Stimulated activated CD4-positive, alpha-beta T cell treated with anti-CD3 and anti-CD28 coated beads, Interleukin-4, amount 100 ng/mL, for 1 hour (primary cell): Measurements from ENCODE around the gene USP17L11.
"Not testable (repeated sequence)": the region's sequence is repeated elsewhere in the genome, so short reads cannot be mapped to it uniquely, and the experiment has no call there.

Experiments
- DNase-seq: peaks from one replicate; pipeline ENCODE4 v3.0.0-alpha.2; 2020

USP17L11 gene, protein sequence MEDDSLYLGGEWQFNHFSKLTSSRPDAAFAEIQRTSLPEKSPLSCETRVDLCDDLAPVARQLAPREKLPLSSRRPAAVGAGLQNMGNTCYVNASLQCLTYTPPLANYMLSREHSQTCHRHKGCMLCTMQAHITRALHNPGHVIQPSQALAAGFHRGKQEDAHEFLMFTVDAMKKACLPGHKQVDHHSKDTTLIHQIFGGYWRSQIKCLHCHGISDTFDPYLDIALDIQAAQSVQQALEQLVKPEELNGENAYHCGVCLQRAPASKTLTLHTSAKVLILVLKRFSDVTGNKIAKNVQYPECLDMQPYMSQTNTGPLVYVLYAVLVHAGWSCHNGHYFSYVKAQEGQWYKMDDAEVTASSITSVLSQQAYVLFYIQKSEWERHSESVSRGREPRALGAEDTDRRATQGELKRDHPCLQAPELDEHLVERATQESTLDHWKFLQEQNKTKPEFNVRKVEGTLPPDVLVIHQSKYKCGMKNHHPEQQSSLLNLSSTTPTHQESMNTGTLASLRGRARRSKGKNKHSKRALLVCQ

DNA sequence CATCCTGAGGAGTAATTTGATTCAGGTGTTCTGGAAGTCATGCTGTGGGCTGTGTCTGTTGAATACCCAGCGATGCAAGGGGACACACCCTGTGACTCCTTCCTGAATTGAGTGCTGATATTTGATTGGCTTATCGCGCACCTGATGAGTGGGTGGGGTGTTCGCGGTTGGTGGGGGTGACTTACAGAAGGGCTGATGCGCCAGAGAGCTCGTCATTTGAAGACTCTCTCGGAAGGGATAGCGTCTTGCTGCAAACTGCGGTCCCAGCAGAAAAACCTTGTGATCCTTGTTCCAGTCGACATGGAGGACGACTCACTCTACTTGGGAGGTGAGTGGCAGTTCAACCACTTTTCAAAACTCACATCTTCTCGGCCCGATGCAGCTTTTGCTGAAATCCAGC, at the start of gene USP17L11:
Gene USP17L11, plus strand, starts transcription at position 301 of the 400 bp plus-strand sequence. Its CDS starts 0 bp downstream, at position 301.
- not testable (repeated sequence) for DNase-seq

DNA sequence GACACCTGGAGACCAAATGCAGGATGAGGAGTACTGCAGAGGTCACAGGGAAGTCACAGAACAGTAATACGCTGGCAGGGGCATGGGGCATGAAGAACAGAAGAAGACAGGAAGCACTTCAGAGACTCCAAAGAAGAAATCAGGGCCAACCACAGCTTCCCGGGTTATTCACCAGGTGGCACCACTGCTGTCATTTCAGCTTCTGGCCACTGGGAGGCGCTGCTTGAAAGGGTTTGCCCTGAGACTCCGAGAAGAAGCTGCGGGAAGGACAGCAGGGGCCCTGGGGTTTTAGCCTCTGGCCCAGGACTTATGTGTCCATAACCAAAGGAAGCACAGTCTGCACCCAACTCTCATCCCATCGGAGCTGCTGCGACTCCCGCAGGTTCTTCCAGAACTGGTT, 49.2 kb upstream of the USP17L11 start:
- not testable (repeated sequence) for DNase-seq

DNA sequence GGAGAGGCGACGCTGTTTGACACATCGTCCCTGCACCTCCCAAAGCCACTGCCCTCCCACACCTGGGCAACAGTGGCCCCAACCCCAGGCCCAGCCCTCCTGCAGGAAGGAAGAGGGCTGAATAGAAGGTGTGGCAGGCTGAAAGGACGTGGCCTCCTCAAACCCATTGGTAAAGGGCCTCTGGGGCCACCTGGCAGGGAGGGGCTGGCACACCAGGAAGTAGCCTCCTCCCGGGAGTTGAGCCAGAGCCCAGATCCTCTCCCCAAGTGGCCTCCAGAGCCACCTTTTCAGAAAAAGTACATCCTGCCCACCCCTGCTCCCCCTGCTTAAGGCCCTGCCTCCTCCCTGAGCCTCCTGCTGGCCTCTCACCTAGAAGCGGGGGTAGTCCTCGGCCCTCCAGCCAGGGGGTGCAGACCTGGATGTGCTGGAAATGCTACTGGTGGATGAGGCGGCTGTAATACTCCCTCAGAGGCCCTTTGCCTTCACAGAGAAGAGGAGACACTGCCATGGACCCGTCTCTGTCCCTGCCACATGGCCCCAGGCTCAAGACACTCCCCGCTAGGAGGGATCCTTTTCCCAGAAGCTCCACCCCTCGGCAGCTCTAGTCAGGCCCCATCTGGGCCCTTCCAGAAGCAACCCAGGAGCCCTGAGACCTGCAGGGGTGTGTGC, 45.3 kb upstream of the USP17L11 start, which contains the start of gene FAM90A26:
Gene FAM90A26, plus strand, starts transcription at position 619 of the 669 bp plus-strand sequence. CDS start 2,764 bp downstream, outside the sequence.
- DNase-seq: not testable (repeated sequence)

DNA sequence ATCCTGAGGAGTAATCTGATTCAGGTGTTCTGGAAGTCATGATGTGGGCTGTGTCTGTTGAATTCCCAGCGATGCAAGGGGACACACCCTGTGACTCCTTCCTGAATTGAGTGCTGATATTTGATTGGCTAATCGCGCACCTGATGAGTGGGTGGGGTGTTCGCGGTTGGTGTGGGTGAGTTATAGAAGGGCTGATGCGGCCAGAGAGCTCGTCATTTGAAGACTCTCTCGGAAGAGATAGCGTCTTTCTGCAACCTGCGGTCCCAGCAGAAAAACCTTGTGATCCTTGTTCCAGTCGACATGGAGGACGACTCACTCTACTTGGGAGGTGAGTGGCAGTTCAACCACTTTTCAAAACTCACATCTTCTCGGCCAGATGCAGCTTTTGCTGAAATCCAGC, 4.8 kb upstream of the USP17L11 start, which contains the start of gene USP17L10:
Gene USP17L10, plus strand, starts transcription at position 301 of the 400 bp plus-strand sequence. Its CDS starts 0 bp downstream, at position 301.
- DNase-seq: not testable (repeated sequence)

DNA sequence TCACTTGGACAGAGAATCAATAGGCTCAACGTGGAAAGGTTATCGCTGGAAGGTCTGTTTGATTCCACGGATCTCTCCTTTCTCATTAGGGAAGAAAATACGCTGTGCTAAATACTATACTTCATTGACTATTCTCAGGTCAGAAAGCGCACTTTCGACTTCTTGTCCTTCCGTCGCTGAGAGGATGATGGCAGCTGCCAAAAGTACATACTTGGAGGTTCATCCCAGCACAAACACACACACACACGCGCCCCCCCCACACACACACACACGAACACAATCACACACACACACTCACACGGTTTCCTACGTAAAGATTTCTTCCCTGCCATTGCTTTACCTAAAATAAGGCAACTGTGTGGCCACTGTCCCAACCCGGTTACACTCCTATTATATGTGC, 504 bp upstream of the USP17L11 start:
- DNase-seq: not testable (repeated sequence)

DNA sequence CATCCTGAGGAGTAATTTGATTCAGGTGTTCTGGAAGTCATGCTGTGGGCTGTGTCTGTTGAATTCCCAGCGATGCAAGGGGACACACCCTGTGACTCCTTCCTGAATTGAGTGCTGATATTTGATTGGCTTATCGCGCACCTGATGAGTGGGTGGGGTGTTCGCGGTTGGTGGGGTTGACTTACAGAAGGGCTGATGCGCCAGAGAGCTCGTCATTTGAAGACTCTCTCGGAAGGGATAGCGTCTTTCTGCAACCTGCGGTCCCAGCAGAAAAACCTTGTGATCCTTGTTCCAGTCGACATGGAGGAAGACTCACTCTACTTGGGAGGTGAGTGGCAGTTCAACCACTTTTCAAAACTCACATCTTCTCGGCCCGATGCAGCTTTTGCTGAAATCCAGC, 4.6 kb downstream of the USP17L11 start, which contains the start of gene USP17L12:
Gene USP17L12, plus strand, starts transcription at position 301 of the 400 bp plus-strand sequence. Its CDS starts 0 bp downstream, at position 301.
- not testable (repeated sequence) for DNase-seq

DNA sequence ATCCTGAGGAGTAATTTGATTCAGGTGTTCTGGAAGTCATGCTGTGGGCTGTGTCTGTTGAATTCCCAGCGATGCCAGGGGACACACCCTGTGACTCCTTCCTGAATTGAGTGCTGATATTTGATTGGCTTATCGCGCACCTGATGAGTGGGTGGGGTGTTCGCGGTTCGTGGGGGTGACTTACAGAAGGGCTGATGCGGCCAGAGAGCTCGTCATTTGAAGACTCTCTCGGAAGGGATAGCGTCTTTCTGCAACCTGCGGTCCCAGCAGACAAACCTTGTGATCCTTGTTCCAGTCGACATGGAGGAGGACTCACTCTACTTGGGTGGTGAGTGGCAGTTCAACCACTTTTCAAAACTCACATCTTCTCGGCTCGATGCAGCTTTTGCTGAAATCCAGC, 9.4 kb downstream of the USP17L11 start, which contains the start of gene USP17L13:
Gene USP17L13, plus strand, starts transcription at position 301 of the 400 bp plus-strand sequence. Its CDS starts 0 bp downstream, at position 301.
- not testable (repeated sequence) for DNase-seq

DNA sequence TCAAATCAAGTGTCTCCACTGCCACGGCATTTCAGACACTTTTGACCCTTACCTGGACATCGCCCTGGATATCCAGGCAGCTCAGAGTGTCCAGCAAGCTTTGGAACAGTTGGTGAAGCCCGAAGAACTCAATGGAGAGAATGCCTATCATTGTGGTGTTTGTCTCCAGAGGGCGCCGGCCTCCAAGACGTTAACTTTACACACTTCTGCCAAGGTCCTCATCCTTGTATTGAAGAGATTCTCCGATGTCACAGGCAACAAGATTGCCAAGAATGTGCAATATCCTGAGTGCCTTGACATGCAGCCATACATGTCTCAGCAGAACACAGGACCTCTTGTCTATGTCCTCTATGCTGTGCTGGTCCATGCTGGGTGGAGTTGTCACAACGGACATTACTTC, 15.0 kb downstream of the USP17L11 start:
- not testable (repeated sequence) for DNase-seq

DNA sequence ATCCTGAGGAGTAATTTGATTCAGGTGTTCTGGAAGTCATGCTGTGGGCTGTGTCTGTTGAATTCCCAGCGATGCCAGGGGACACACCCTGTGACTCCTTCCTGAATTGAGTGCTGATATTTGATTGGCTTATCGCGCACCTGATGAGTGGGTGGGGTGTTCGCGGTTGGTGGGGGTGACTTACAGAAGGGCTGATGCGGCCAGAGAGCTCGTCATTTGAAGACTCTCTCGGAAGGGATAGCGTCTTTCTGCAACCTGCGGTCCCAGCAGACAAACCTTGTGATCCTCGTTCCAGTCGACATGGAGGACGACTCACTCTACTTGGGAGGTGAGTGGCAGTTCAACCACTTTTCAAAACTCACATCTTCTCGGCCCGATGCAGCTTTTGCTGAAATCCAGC, 18.9 kb downstream of the USP17L11 start, which contains the start of gene USP17L15:
Gene USP17L15, plus strand, starts transcription at position 301 of the 400 bp plus-strand sequence. Its CDS starts 0 bp downstream, at position 301.
- DNase-seq: not testable (repeated sequence)

DNA sequence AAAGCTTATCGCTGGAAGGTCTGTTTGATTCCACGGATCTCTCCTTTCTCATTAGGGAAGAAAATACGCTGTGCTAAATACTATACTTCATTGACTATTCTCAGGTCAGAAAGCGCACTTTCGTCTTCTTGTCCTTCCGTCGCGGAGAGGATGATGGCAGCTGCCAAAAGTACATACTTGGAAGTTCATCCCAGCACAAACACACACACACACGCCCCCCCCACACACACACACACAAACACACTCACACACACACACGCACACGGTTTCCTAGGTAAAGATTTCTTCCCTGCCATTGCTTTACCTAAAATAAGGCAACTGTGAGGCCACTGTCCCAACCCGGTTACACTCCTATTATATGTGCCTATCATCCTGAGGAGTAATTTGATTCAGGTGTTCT, 23.3 kb downstream of the USP17L11 start:
- DNase-seq: not testable (repeated sequence)

DNA sequence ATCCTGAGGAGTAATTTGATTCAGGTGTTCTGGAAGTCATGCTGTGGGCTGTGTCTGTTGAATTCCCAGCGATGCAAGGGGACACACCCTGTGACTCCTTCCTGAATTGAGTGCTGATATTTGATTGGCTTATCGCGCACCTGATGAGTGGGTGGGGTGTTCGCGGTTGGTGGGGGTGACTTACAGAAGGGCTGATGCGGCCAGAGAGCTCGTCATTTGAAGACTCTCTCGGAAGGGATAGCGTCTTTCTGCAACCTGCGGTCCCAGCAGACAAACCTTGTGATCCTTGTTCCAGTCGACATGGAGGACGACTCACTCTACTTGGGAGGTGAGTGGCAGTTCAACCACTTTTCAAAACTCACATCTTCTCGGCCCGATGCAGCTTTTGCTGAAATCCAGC, 28.4 kb downstream of the USP17L11 start, which contains the start of gene USP17L17:
Gene USP17L17, plus strand, starts transcription at position 301 of the 400 bp plus-strand sequence. Its CDS starts 0 bp downstream, at position 301.
- DNase-seq: not testable (repeated sequence)

DNA sequence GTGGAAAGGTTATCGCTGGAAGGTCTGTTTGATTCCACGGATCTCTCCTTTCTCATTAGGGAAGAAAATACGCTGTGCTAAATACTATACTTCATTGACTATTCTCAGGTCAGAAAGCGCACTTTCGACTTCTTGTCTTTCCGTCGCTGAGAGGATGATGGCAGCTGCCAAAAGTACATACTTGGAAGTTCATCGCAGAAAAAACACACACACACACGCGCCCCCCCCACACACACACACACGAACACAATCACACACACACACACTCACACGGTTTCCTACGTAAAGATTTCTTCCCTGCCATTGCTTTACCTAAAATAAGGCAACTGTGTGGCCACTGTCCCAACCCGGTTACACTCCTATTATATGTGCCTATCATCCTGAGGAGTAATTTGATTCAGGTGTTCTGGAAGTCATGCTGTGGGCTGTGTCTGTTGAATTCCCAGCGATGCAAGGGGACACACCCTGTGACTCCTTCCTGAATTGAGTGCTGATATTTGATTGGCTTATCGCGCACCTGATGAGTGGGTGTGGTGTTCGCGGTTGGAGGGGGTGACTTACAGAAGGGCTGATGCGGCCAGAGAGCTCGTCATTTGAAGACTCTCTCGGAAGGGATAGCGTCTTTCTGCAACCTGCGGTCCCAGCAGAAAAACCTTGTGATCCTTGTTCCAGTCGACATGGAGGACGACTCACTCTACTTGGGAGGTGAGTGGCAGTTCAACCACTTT, 32.9 kb downstream of the USP17L11 start, which contains the start of gene USP17L18:
Gene USP17L18, plus strand, starts transcription at position 678 of the 728 bp plus-strand sequence. Its CDS starts 0 bp downstream, at position 678.
- peak; percentile 1 for DNase-seq

DNA sequence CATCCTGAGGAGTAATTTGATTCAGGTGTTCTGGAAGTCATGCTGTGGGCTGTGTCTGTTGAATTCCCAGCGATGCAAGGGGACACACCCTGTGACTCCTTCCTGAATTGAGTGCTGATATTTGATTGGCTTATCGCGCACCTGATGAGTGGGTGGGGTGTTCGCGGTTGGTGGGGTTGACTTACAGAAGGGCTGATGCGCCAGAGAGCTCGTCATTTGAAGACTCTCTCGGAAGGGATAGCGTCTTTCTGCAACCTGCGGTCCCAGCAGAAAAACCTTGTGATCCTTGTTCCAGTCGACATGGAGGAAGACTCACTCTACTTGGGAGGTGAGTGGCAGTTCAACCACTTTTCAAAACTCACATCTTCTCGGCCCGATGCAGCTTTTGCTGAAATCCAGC, 37.9 kb downstream of the USP17L11 start, which contains the start of gene USP17L19:
Gene USP17L19, plus strand, starts transcription at position 301 of the 400 bp plus-strand sequence. Its CDS starts 0 bp downstream, at position 301.
- DNase-seq: not testable (repeated sequence)

DNA sequence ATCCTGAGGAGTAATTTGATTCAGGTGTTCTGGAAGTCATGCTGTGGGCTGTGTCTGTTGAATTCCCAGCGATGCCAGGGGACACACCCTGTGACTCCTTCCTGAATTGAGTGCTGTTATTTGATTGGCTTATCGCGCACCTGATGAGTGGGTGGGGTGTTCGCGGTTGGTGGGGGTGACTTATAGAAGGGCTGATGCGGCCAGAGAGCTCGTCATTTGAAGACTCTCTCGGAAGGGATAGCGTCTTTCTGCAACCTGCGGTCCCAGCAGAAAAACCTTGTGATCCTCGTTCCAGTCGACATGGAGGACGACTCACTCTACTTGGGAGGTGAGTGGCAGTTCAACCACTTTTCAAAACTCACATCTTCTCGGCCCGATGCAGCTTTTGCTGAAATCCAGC, 42.6 kb downstream of the USP17L11 start, which contains the start of gene USP17L20:
Gene USP17L20, plus strand, starts transcription at position 301 of the 400 bp plus-strand sequence. Its CDS starts 0 bp downstream, at position 301.
- DNase-seq: not testable (repeated sequence)

DNA sequence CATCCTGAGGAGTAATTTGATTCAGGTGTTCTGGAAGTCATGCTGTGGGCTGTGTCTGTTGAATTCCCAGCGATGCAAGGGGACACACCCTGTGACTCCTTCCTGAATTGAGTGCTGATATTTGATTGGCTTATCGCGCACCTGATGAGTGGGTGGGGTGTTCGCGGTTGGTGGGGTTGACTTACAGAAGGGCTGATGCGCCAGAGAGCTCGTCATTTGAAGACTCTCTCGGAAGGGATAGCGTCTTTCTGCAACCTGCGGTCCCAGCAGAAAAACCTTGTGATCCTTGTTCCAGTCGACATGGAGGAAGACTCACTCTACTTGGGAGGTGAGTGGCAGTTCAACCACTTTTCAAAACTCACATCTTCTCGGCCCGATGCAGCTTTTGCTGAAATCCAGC, 47.4 kb downstream of the USP17L11 start, which contains the start of gene USP17L21:
Gene USP17L21, plus strand, starts transcription at position 301 of the 400 bp plus-strand sequence. Its CDS starts 0 bp downstream, at position 301.
- not testable (repeated sequence) for DNase-seq
